HAP-1 (cell line): ENCODE data around the gene VWA8.
"Not testable (repeated sequence)": the region's sequence is repeated elsewhere in the genome, so short reads cannot be mapped to it uniquely, and the experiment has no call there.

Source experiments
- DNase-seq, 2 experiments: peaks; one replicate each; pipeline ENCODE4 v3.0.0-alpha.2; 2016 to 2020; ENCODE audit warnings: low spot score in 2 of 2
- H3K27me3 ChIP-seq: fragments of 250-450 bp; sonication (Bioruptor Pico); 2 replicates; pipeline ENCODE4 v1.5.1; 2020; ENCODE audit warnings: low read depth, mild to moderate bottlenecking, moderate library complexity
- H3K36me3 ChIP-seq: fragments of 250-450 bp; sonication (Bioruptor Pico); replicated peaks from 2 replicates; pipeline ENCODE4 v1.5.1; 2020; ENCODE audit warnings: mild to moderate bottlenecking
- H3K4me1 ChIP-seq: fragments of 250-450 bp; sonication (Bioruptor Pico); 2 replicates; pipeline ENCODE4 v1.5.1; 2020; ENCODE audit warnings: mild to moderate bottlenecking
- H3K4me3 ChIP-seq: fragments of 250-450 bp; sonication (Bioruptor Pico); 2 replicates; pipeline ENCODE4 v1.5.1; 2020; ENCODE audit warnings: mild to moderate bottlenecking, moderate library complexity
- H3K9me3 ChIP-seq: fragments of 250-450 bp; sonication (Bioruptor Pico); 2 replicates; pipeline ENCODE4 v1.5.1; 2020; ENCODE audit warnings: mild to moderate bottlenecking, moderate library complexity
- in situ Hi-C: fragments of 300-500 bp; cut with MboI; formaldehyde crosslinking; loops from 3 replicates; pipeline ENCODE4 v1.14.3; 2020; ENCODE audit warnings: low sequenced_read_pairs, inconsistent platforms, mixed read lengths

Gene VWA8

DNA sequence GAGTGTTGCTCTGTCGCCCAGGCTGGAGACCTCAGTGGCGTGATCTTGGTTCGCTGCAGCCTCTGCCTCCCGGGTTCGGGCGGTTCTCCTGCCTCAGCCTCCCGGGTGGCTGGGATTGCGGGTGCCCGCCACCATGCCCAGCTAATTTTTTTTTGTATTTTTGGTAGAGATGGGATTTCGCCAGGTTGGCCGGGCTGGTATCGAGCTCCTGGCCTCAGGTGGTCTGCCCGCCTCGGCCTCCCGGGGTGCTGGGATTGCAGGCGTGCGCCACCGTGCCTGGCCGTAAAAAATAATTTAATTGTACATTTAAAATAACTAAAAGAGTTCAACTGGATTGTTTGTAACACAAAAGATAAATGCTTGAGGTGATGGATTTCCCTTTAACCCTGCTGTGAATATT lies 387.3 kb downstream of the VWA8 start:
- H3K4me1 ChIP-seq, H3K4me3 ChIP-seq, H3K27me3 ChIP-seq, DNase-seq, H3K9me3 ChIP-seq, in situ Hi-C loops: not testable (repeated sequence)
- H3K36me3 ChIP-seq: peaks cover 17% of the 10 kb centered on the region

DNA sequence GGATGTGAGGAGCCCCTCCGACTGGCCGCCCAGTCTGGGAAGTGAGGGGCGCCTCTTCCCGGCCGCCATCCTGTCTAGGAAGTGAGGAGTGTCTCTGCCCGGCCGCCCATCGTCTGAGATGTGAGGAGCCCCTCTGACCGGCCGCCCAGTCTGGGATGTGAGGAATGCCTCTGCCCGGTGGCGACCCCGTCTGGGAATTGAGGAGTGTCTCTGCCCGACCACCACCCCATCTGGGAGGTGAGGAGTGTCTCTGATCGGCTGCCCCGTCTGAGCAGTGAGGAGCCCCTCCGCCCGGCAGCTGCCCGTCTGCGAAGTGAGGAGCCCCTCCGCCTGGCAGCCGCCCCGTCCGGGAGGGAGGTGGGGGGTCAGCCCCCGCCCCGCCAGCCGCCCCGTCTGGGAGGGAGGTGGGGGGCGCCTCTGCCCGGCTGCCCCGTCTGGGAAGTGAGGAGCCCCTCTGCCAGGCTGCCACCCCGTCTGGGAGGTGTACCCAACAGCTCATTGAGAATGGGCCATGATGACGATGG lies 389.0 kb downstream of the VWA8 start:
- in situ Hi-C loops, H3K4me3 ChIP-seq, H3K27me3 ChIP-seq, DNase-seq, H3K9me3 ChIP-seq, H3K4me1 ChIP-seq: not testable (repeated sequence)
- peaks cover 17% of the 10 kb centered on the region for H3K36me3 ChIP-seq

DNA sequence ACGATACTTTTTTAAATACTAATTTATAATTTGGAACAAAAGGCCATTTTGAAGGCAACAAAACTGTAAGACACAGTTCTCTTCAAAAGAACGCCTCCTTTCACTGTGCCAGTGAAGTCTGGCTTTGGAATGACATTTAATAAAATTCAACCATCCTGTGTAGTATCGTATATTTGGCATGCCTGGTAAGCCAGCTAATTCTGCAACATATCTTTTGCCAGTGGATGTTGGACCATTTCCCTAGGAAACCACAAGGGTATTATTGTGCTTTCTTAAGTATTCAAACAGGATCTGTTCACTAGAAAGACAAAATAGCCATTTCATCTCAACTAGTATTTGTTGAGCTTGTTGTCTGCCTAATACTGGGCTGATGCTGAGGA lies 391.9 kb downstream of the VWA8 start:
- Histone ChIP-seq H3K4me3 (no peak overlapping the region), H3K9me3 (no peaks in the 10 kb centered on the region), H3K4me1 (peaks cover 3% of the 10 kb centered on the region; the same call in 1 of the 2 replicates), H3K27me3 (no peaks in the 10 kb centered on the region), H3K36me3 (0 out of 2 replicates have a peak, but pooled peaks cover 2% of the 10 kb centered on the region)
- DNase-seq: no peak
- in situ Hi-C loops: no loop called here

DNA sequence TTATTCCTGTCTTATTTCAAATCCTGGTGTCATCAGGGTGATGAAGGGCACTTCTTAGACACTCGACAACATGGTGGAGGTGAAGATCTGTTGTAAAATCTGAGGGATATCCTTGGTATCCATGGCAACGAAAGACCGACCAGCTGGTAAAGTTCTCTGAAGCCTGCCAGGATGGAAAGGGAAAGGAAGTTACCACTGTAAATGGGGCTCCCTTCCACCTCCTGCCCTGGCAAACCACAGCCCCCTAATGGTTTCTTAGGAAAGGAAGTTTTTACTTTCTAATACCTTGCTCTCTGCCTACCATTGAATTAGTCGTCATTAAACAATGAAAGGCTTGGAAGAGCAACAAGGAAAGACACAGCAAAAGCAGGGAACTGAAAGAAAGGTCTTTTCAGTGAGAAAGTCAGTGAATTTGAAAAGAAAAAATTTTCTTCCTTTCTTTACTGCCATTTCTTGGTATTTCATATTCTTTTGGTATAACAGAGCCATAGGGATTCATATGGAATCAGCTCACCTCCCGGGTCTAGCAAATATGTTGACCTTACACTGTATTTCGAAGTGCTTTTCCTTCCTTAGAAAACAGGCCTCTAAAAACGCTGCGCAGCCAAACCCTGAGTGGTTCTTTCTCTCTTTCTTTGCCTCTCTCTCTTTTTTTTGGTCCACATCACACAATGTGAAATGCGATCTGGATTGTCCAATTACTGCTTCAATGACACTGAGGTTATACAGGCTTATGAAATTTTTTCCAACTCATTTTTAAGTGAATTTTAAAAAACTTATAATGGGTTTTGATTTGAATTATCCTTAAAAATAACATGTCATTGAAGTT lies 392.6 kb downstream of the VWA8 start:
- Histone ChIP-seq H3K27me3 (no peaks in the 10 kb centered on the region), H3K9me3 (no peaks in the 10 kb centered on the region), H3K4me1 (peaks cover 8% of the 10 kb centered on the region; the same call in 1 of the 2 replicates), H3K4me3 (no peak overlapping the region), H3K36me3 (0 out of 2 replicates have a peak, but pooled peaks cover 2% of the 10 kb centered on the region)
- in situ Hi-C loops: no loop called here
- no peak for DNase-seq

DNA sequence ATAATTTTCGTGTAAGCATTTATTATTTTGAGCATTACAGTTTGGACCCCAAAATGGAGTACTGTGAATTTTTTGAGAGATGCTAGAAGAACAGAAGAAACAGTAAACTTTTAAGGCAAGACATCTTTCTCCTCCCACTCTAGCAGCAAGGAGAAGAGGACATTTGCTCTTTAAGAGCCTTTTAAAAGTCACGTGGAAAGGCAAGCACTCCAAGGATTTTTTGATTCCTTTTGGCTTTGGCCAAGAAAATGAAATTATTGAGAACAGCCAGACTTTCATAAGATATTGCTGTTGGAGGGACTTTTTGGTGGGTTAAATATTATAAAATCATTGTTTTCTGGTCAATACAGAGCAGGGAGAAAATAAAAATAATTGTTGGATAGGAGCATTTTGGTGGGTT lies 393.5 kb downstream of the VWA8 start:
- in situ Hi-C loops: no loop called here
- Histone ChIP-seq H3K36me3 (0 out of 2 replicates have a peak, but pooled peaks cover 2% of the 10 kb centered on the region), H3K4me1 (peaks cover 8% of the 10 kb centered on the region; the same call in 1 of the 2 replicates), H3K27me3 (no peaks in the 10 kb centered on the region), H3K4me3 (no peak overlapping the region), H3K9me3 (no peaks in the 10 kb centered on the region)
- no peak for DNase-seq

DNA sequence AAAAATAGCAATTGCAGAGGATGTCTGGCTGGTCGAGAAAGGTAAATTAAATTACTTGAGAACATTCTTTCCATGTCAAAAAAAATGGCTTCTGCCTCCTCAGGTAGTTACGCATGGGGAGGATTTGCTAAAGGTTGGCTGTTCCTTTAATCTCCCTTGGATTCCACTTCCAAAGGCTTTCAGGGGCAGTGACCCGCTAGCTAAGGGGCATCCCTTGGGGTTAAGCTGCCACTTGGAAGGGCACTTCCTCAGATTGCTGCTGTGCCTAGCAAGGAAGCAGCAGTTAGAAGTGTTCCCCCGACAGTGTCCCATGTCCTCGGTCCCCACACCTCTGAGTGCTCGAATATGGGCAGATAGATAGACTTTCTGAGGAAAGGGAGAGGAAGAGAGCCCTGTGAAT lies 395.1 kb downstream of the VWA8 start:
- in situ Hi-C loops: no loop called here
- Histone ChIP-seq H3K36me3 (0 out of 2 replicates have a peak, but pooled peaks cover 2% of the 10 kb centered on the region), H3K27me3 (no peaks in the 10 kb centered on the region), H3K4me3 (no peak overlapping the region), H3K4me1 (peaks cover 8% of the 10 kb centered on the region; the same call in 1 of the 2 replicates), H3K9me3 (no peaks in the 10 kb centered on the region)
- DNase-seq: no peak

DNA sequence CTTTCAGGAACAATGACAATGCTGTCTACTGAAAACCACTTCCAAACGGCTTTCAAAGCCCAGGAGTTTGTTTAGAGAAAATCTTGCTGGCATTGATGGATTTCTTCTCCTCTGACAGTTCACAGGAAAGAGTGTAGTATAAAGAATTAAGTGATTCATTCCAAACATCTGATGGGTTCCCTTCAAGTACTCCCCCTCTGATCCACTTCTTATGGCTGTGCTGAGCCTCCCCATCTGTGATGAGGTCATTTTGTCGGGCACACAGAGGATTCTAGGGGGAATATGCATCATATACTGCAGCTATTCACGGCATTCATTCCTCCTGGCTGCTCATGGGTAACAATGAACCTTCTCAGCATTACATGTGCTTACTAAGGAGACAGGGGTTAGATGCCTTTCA lies 395.7 kb downstream of the VWA8 start:
- no peak for DNase-seq
- in situ Hi-C loops: no loop called here

DNA sequence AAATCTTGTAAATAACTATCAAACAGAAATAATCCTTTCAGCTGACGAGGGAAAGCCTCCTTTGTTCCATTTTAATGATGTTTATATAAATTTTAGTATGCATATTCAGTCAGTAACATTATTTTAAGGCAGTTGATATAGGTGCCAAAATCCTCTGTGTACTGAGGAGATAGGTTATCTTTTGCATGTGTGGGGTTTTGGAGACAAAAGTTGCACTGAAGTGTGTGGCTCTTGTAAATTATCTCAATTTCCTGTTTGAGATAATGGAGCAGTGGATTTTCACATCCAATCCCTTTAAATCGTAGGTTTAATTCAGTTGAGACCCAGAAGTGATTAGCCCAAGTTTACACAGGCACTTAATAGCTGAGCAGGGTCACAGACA lies 396.9 kb downstream of the VWA8 start:
- DNase-seq: peak in 1 of 2 experiments; percentile 18
- peaks cover 8% of the 10 kb centered on the region; the same call in 1 of the 2 replicates for H3K4me1 ChIP-seq
- H3K27me3 ChIP-seq: no peaks in the 10 kb centered on the region
- H3K9me3 ChIP-seq: no peaks in the 10 kb centered on the region
- H3K4me3 ChIP-seq: no peak overlapping the region
- in situ Hi-C loops: no loop called here
- 0 out of 2 replicates have a peak, but pooled peaks cover 1% of the 10 kb centered on the region for H3K36me3 ChIP-seq

More for the DNA sequence above, 395.7 kb downstream of the VWA8 start:
- 0 out of 2 replicates have a peak, but pooled peaks cover 2% of the 10 kb centered on the region for H3K36me3 ChIP-seq
- H3K4me1 ChIP-seq: peaks cover 8% of the 10 kb centered on the region; the same call in 1 of the 2 replicates
- no peaks in the 10 kb centered on the region for H3K27me3 ChIP-seq
- H3K9me3 ChIP-seq: no peaks in the 10 kb centered on the region
- H3K4me3 ChIP-seq: no peak overlapping the region

DNA sequence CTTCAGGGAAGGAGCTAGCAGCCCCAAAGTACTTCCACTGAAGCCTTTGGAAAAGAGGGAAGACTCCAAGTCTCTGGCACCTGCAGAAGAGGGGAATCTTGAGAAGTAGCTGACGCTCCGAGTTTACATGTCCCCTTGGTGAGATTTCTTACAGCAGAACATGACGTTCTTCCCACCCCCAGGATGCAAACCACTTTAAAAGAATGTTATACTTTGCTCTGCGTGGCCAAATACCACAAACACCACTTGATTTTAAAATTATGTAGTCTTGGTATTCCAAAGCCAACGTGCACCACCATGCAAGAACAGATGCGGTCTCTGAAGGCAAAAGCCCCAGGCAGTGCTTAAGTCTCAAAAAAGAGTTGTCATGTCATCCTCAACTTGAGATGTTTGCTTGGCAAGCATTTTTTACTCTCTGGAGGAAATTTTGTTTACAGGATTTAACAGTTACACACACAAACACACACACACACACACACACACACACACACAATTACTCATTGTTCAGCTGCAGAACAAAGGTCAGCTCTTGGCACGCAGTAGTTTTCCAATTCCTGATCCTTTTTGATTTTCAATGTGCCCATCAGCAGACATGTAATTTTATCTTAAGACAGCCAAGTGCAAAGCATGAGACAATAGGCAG lies 397.4 kb downstream of the VWA8 start:
- no peaks in the 10 kb centered on the region for H3K36me3 ChIP-seq
- H3K27me3 ChIP-seq: no peaks in the 10 kb centered on the region
- DNase-seq: peak in 1 of 2 experiments; percentile 31
- in situ Hi-C loops: no loop called here
- H3K9me3 ChIP-seq: no peaks in the 10 kb centered on the region
- H3K4me3 ChIP-seq: no peak overlapping the region
- peaks cover 8% of the 10 kb centered on the region; the same call in 1 of the 2 replicates for H3K4me1 ChIP-seq

DNA sequence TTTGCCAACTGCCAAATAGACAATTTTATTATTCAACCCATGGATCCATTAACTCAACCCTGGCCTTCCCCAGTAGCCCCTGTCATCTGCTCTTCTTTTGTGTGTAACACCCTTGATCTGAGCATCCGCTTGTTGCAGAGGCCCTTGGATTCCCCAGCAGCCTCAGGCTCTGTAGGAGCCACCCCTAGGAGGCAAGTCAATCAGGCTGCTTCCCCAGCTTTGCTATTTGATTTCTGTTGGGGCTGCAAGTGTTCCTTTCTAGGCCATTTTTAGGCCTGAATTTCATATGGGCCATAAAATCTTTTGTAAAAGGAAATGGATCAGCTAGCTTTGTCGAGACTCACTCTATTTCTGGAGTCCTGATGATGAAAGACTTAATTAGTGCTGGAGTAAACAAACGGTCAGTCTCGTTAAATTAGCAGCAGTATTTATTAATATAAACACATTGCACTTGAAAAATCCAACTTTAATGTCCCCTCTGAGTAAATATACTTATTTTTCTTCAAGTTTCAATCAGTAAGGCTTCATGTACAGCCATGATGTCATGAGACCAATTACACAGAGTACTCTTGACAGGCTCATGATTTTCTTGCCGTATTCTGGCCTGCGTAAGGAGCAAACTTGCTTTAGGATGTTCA lies 398.2 kb downstream of the VWA8 start:
- no peaks in the 10 kb centered on the region for H3K27me3 ChIP-seq
- in situ Hi-C loops: no loop called here
- peaks cover 8% of the 10 kb centered on the region; the same call in 1 of the 2 replicates for H3K4me1 ChIP-seq
- no peak for DNase-seq
- no peaks in the 10 kb centered on the region for H3K9me3 ChIP-seq
- H3K4me3 ChIP-seq: no peak overlapping the region
- H3K36me3 ChIP-seq: no peaks in the 10 kb centered on the region

DNA sequence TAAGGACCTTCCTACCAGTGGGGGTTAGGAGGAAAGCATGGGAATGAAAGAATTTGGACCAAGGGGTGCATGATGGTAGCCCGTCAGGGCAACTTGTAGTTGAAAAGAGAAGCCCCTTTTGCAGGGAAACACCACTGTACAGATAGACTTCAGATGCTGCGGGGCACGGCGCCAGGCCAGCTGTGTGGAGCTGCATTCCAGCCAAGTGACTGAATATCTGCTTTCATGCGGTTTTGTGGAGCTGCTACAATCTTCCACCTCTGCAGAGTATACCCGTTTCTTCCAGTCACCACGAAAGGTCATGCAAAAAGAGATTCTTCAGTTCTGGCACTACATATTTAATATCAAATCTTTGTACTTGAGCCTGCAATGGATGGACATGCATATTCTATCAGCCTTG lies 398.8 kb downstream of the VWA8 start:
- no peaks in the 10 kb centered on the region for H3K36me3 ChIP-seq
- no peaks in the 10 kb centered on the region for H3K9me3 ChIP-seq
- H3K27me3 ChIP-seq: no peaks in the 10 kb centered on the region
- H3K4me3 ChIP-seq: no peak overlapping the region
- in situ Hi-C loops: no loop called here
- no peak for DNase-seq
- peaks cover 8% of the 10 kb centered on the region; the same call in 1 of the 2 replicates for H3K4me1 ChIP-seq

DNA sequence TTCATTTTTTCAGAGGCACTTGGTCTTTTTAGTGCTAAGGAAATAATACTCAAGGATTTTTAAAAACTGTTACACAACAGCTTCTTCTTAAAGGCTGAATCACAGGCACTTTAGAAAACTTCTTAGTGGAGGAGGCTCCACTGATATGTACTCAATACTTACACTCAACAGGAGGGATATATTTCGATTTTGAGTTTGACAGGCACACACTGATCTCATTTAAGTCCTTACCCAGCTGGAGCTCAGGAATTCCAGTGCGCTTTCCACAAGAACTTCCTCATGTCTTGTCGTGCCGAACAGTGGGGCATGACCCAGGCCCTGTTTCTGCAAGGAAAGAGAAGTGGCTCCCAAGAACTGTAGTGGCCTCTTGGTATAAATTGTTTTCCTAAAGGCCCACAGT lies 399.7 kb downstream of the VWA8 start:
- H3K36me3 ChIP-seq: no peaks in the 10 kb centered on the region
- H3K27me3 ChIP-seq: no peaks in the 10 kb centered on the region
- H3K4me3 ChIP-seq: no peak overlapping the region
- no peak for DNase-seq
- H3K9me3 ChIP-seq: no peaks in the 10 kb centered on the region
- H3K4me1 ChIP-seq: peaks cover 8% of the 10 kb centered on the region; the same call in 1 of the 2 replicates
- in situ Hi-C loops: no loop called here

DNA sequence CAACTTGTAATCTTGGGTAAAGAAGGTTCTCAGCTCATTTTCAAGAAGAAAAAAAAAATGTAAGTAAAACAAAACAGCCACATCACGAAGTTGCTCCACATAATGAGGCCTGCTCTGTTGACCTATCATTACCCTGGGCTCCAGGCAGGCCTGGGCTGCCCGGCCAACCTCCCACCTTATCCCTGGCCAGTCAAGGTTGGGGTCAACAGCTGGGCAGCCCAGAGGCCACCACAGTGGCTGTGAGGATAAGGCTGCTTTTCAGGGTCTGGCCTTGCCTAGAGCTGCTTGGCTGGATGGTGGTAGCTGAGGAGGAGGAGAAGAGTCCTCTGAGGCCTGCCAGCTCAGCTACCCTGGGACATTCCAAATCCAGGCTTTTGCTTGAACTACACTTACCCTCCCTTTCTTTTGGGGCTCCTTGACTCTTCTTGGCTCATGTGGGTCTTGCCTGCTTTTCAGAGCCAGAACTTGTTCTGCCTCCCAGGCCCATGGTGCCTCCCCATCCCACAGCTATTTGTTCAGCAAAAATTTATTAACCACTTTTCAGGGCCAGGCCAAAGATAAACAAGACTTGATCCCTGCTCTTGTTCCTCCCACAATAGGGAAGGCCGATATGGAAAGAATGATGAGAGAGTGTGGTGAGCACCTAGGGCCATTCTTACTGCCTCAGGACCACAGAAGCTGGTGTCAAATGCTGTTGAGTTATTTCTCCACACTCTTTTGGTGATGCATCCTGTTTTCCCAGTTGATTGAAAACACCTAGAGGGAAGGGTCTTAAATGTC lies 401.9 kb downstream of the VWA8 start:
- no peaks in the 10 kb centered on the region for H3K36me3 ChIP-seq
- in situ Hi-C loops: no loop called here
- H3K9me3 ChIP-seq: no peaks in the 10 kb centered on the region
- no peak overlapping the region for H3K4me3 ChIP-seq
- peaks cover 6% of the 10 kb centered on the region; the same call in 1 of the 2 replicates for H3K4me1 ChIP-seq
- H3K27me3 ChIP-seq: no peaks in the 10 kb centered on the region
- no peak for DNase-seq
